ENCODE measurements around the gene KCND3. TPM values are rescaled to one million over a fixed set of nuclear protein-coding genes. Genes with fewer than 3 reads are reported as not detected.

Gene KCND3
- total RNA-seq, 1 donor from 2014 or later: 0.43 TPM

- DNase-seq (ENCODE audit: low read depth): no peak
- TF ChIP-seq CTCF (IDR thresholded peaks at IDR 0.05; ENCODE audit: insufficient read depth, low read depth, low read length) (no peak), EZH2 (IDR thresholded peaks at IDR 0.05; ENCODE audit: insufficient read depth, low read length) (no peak)
- Mint-ChIP-seq H3K36me3 (ENCODE audit: low read depth, unreplicated experiment) (no peaks in the 10 kb centered on the region), H3K27me3 (ENCODE audit: low read depth, unreplicated experiment) (peaks cover 62% of the 10 kb centered on the region), H3K27ac (ENCODE audit: unreplicated experiment) (no peak overlapping the region), H3K9me3 (ENCODE audit: unreplicated experiment) (peaks cover 4% of the 10 kb centered on the region), H3K4me1 (ENCODE audit: low read depth, unreplicated experiment) (no peaks in the 10 kb centered on the region), H3K4me3 (ENCODE audit: unreplicated experiment) (no peak overlapping the region)
- no peaks in the 10 kb centered on the region for H3K4me1 ChIP-seq (ENCODE audit: insufficient read depth, low read length)
- no peak for FAIRE-seq
- no peak overlapping the region for H3K4me2 ChIP-seq (ENCODE audit: low read length)
- H3K27me3 ChIP-seq (ENCODE audit: insufficient read depth, low read length): no peaks in the 10 kb centered on the region
- H3K36me3 ChIP-seq (ENCODE audit: insufficient read depth, low read length): no peaks in the 10 kb centered on the region
- H3K9me3 ChIP-seq (ENCODE audit: insufficient read depth, low read depth, low read length): no peaks in the 10 kb centered on the region
- H3K9ac ChIP-seq (ENCODE audit: low read length): no peak overlapping the region
- no peaks in the 10 kb centered on the region for H3K79me2 ChIP-seq (ENCODE audit: insufficient read depth, low read length)
- H4K20me1 ChIP-seq (ENCODE audit: insufficient read depth, low read length): no peaks in the 10 kb centered on the region
- no peak overlapping the region for H3K4me3 ChIP-seq (ENCODE audit: insufficient read depth, low read depth, low read length)
- H3K27ac ChIP-seq (ENCODE audit: low read depth, low read length): no peak overlapping the region
- no peak overlapping the region for H2AFZ ChIP-seq (ENCODE audit: low read depth, low read length)
Measured at GRCh38 chr1:111967067-111967690, 22.3 kb downstream of the KCND3 start.

- H3K4me3 Mint-ChIP-seq (ENCODE audit: unreplicated experiment): no peak overlapping the region
- Histone ChIP-seq H3K9me3 (ENCODE audit: insufficient read depth, low read depth, low read length) (no peaks in the 10 kb centered on the region), H2AFZ (ENCODE audit: low read depth, low read length) (no peak overlapping the region), H3K4me3 (ENCODE audit: insufficient read depth, low read depth, low read length) (no peak overlapping the region), H3K4me1 (ENCODE audit: insufficient read depth, low read length) (no peaks in the 10 kb centered on the region), H3K27me3 (ENCODE audit: insufficient read depth, low read length) (no peaks in the 10 kb centered on the region), H3K4me2 (ENCODE audit: low read length) (no peak overlapping the region), H3K9ac (ENCODE audit: low read length) (no peak overlapping the region), H4K20me1 (ENCODE audit: insufficient read depth, low read length) (no peaks in the 10 kb centered on the region), H3K27ac (ENCODE audit: low read depth, low read length) (no peak overlapping the region), H3K36me3 (ENCODE audit: insufficient read depth, low read length) (no peaks in the 10 kb centered on the region), H3K79me2 (ENCODE audit: insufficient read depth, low read length) (no peaks in the 10 kb centered on the region)
- no peak overlapping the region for H3K27ac Mint-ChIP-seq (ENCODE audit: unreplicated experiment)
- no peaks in the 10 kb centered on the region for H3K4me1 Mint-ChIP-seq (ENCODE audit: low read depth, unreplicated experiment)
- H3K27me3 Mint-ChIP-seq (ENCODE audit: low read depth, unreplicated experiment): peaks cover 66% of the 10 kb centered on the region
- FAIRE-seq: no peak
- DNase-seq (ENCODE audit: low read depth): no peak
- TF ChIP-seq EZH2 (IDR thresholded peaks at IDR 0.05; ENCODE audit: insufficient read depth, low read length) (no peak), CTCF (IDR thresholded peaks at IDR 0.05; ENCODE audit: insufficient read depth, low read depth, low read length) (no peak)
- H3K9me3 Mint-ChIP-seq (ENCODE audit: unreplicated experiment): peaks cover 4% of the 10 kb centered on the region
- no peaks in the 10 kb centered on the region for H3K36me3 Mint-ChIP-seq (ENCODE audit: low read depth, unreplicated experiment)
Measured at GRCh38 chr1:111965781-111966443, 23.6 kb downstream of the KCND3 start.

Data from astrocyte (in vitro differentiated cells and primary cell).